Ramos (cell line): ENCODE data around the gene PGAP1.
"Not testable (repeated sequence)": the region's sequence is repeated elsewhere in the genome, so short reads cannot be mapped to it uniquely, and the experiment has no call there.

Source experiments
- in situ Hi-C: fragments of 300-500 bp; cut with MboI; formaldehyde crosslinking; loops from one replicate; pipeline ENCODE4 v1.14.3; 2022; ENCODE audit warnings: low sequenced_read_pairs; ENCODE audit not compliant: unreplicated experiment

PGAP1 gene

GRCh38 chr2:196951973-196952372, 25.5 kb upstream of the PGAP1 start:
- in situ Hi-C loops, result no loop called here

DNA sequence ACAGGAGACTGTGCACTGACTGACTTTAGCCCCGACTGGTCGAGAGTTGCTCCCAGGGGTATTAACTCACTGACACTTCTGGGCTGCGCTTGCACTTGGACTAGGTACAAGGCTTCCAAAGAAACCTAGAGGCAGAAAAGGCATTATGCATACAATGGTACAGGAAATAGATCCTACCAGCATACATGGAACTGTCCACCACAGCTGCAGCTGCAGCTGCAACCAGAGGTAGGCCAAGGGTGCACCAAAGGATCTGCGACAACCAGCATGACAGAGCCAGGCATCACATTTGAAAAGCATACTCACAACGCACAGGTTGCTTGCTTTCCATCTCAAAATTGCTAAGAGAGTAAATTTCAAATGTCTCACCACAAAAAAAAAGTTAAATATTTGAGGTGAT, 22.6 kb upstream of the PGAP1 start:
- in situ Hi-C loops, result no loop called here

- in situ Hi-C loops, result no loop called here
These were observed 18.1 kb upstream of the PGAP1 start for GRCh38 chr2:196944570-196944969.

DNA sequence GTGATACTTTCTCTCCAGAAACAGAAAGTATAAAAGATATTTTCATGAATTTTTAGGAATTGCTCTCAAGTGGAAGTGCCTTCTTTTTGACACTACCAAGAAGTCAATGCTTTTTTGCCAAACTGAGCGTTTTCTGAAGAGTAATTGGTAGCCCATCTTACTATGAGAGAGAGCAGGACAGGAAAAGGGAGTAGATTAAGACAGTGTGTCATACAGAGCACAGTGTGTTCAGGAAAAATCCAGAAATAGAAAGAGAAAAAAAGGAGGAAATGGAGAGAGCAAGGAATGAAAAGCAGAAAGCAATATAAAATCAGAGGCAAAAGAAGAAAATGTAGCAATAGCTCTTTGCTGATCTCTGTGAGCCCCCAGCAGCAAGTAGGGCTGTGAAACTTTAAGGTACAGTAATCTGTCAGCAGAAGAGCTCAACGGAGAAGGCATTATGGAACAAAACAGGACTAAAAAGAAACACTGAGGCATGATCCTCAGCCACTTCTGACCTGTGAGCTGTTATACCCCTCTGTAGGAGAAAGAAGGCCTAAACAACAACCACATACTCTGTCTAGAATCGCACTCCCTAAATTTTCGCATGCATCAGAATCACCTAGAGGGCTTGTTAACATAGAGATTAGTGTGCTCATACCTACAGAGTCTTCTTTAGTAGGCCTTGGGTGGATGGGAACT, 15.0 kb upstream of the PGAP1 start:
- in situ Hi-C loops, result no loop called here

GRCh38 chr2:196939371-196939770, 12.9 kb upstream of the PGAP1 start:
- in situ Hi-C loops, result no loop called here

DNA sequence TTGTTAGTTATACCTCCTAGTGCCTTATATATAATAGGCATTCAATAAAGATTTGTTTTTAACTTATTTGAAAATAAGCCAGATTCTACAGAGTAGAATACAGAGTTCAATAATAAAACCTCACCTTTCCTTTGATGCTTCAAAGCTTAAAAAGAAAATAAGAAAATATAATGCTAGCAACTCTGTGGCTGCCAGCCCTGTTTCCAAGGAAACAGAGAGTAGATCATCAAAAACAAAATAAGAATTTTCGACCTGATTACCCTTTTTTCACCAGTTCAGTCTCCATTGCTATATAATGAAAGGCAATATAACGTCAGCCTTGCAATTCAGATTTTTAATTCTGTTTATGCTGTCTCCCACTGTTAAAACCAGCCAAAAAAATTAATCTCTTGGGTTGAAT, 8.9 kb upstream of the PGAP1 start:
- in situ Hi-C loops, result no loop called here

GRCh38 chr2:196934672-196935071, 8.2 kb upstream of the PGAP1 start:
- in situ Hi-C loops, result no loop called here

- in situ Hi-C loops, result no loop called here
These were observed 5.0 kb upstream of the PGAP1 start for GRCh38 chr2:196931555-196931954.

GRCh38 chr2:196927376-196928225, 1.1 kb upstream of the PGAP1 start:
- in situ Hi-C loops, result no loop called here

DNA sequence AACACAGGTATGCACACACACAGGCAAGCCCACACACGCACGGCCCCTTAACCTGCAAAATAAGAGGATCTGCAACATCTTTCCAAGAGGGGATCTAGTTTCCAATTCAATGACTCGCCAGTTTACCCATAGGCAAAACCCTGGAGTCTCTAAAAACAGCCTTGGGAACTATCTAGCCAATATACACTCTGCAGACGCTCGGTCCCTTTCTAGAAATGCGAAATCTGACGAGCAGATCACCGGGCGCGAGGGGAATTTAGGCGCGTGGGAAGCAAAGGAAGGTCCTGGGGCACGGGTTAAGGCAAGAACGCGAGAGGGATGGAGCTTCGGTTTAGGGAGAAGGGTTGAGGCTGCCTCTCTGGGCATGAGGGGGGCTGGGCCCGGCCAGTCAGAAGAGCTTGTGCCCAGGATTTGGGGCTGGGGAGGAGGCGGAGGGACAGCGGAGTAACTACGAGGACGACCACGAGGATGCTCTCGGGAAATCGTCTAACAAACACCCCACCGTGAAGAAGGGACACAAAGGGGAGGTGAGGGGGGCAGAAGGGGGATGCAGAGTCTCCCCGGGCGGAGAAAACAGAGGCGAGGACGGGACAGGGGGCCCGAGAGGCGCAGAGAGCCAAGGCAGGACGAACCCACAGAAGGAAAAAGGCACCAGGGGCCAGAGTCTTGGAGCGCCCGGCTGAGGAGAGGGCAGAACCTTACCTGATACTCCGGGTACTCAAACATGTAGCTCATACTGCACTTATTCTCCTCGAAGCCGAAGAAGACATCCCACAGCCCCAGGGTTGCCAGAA, 542 bp downstream of the PGAP1 start:
- in situ Hi-C loops, result no loop called here

DNA sequence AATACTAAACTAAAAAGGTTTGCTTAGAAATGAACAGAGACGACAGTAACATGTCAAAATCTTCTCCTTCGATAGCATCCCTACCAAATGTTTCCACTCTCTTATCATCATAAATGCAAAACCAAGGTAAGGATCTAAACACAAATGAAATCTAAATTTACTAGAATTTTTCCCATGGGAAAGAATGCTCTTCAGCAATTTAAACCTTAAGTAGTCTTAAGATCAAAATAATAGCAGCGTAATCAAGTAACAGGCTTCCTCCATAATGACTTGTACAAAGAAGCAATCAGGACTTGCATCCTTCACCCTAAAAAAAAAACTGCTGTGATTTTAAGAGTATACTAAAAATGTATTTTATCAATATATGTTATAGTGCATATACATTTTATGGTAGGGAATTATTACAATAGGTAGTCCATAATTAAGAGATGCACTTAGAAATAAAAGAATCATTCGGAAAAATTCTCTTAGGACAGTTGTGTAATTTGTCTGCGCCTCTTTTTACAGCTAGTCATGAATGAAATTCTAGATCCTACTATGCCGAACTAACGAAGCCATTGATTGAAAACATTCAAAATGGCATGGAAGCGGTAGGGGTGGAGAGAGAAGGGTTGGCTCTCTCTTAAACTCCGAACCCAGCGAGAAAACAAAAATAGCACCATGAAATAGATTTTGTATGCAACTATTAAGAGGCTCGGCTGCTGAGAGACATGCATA, 1.3 kb downstream of the PGAP1 start:
- in situ Hi-C loops, result no loop called here

DNA sequence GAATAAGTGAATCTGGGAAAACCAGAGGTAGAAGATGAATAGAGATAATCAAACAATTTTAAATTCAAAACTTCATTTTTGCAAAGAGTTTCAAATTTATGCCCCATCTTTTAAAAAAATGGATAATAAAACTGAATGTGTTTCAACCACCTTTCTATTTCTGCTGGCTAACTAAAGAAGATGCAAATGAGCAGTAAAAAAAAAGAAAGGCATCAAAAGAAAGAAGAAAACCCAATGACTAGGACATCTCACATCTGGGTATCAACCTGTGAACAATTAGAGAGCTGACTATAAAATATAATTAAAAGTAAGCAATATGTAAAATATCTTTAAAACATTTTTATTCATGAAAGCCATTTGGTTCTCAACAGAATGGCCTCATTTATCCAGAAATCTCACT, 2.5 kb downstream of the PGAP1 start:
- in situ Hi-C loops, result no loop called here

DNA sequence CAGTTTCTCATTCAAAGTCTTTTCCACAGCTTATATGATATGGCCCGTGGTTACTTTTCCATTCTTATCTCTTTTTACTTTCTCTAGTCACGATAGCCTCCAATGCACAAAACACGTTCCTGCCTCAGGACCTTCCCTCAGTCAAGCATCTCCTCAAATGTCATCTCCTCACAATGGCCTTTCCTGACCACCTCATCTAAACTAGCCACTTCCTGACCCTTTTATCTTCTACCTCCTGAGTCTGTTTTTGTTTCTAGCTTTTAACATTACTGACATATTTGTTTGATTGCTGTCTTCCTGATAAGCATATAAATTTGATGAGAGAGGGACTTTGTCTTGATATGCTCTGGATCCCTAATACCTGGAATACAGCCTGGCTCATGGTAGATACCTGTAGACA, 7.6 kb downstream of the PGAP1 start:
- in situ Hi-C loops, result no loop called here

- in situ Hi-C loops, result no loop called here
These were observed 8.7 kb downstream of the PGAP1 start for GRCh38 chr2:196917802-196918201.

GRCh38 chr2:196915507-196916189, 10.9 kb downstream of the PGAP1 start:
- in situ Hi-C loops, result no loop called here

GRCh38 chr2:196914867-196915460, 11.5 kb downstream of the PGAP1 start:
- in situ Hi-C loops, result no loop called here

DNA sequence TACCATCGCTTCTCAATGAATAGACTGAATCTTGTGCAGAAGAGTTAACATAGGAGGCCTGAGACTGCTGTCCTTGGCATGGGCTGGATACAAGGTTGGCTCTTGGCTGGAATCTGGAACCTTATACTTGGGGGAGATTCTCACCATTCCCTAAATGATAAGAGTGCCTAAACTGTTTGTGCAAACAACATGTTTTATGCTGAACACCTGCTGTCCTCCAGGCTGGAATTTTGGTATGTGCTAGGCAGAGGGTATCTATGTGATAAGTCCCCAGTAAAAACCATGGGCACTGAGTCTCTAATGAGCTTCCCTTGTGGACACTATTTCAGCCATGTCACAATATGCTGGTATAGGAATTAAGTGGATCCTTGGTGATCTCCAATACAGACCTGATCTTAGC, 12.8 kb downstream of the PGAP1 start:
- in situ Hi-C loops, result no loop called here

DNA sequence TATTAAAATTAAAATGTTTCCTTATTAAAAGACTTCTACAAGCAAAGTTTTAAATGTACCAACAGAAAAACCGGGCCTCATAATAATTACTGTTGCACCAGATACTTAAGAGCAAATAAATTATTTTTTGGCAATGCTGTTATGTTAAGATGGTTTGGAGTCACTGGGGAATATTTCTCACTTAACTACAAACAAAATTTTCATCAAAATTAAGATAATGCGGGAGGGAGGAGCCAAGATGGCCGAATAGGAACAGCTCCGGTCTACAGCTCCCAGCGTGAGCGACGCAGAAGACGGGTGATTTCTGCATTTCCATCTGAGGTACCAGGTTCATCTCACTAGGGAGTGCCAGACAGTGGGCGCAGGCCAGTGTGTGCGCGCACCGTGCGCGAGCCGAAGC, 21.1 kb downstream of the PGAP1 start:
- in situ Hi-C loops, result not testable (repeated sequence)

GRCh38 chr2:196902828-196903227, 23.7 kb downstream of the PGAP1 start:
- in situ Hi-C loops, result no loop called here
